ENCODE data around the gene ELMO1. TPM values are rescaled to one million over a fixed set of nuclear protein-coding genes. Genes with fewer than 3 reads are reported as not detected.

The ELMO1 gene
- total RNA-seq, 1 donor from 2014 or later: 62.2 TPM

DNA sequence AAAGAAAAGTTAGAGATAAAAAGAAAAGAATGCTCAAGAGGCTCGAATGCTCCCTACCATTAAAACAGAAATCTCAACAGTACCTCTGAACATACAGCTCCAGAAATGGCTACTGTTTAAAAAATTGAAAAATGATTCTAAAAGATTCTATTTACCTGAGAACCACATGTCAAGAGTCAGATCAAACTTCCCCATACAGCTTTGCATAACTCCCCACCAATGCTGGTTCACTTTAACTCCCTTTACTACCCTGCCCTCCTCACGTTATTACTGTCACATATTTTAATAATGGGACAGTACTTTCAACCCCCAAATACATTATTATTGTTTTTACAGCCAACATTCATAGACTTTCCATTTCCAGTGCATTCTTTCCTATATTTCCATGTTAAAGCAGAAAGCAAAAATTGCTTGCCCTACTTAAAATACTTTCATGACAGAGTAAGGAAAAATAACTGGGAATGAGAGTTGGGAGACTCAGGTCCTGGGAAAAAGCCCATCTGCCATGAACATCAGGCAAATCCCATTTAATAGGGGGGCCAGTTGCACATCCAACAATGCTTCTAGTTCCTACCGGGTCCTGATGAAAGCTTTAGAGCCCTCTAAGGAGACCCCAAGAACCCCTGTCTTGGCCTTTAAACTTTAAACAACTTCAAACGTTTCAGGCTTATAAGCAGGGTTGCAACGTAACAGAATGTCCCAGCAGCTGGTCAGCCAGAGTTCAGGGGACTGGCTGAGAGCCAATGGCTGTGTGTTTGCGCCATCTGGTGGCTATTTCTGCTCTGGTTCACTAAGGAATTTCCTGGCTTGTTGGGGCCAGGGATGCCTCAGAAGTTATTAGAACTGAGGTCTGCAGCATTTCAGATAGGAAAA is 247.4 kb downstream of the ELMO1 start:
- peak; percentile 65 for DNase-seq (ENCODE audit: extremely low read depth, low read depth, low spot score)

DNA sequence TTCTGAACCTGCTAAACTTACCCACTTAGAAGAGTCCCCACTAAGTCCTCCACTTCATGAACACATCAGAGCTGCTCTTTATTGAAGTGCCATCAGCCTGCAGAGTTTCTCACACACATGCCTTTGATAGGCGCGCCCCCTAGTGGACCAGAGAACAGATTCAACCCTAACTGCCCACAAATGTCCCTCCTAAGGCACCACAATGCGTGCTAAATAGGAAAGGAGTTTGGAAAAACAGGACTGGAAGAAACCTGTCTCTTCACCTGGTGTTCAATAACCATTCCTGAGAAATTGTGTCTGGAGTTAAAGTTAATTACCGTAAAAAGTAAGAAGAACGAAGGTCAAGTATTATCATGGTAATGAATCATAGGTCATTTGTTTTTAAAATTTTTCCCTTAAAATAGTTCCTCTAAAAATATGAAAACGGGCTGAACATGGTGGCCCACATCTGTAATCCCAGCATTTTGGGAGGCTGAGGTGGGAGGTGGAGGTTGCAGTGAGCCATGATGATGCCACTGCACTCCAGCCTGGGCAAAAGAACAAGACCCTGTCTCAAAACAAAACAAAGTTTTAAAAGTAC is 249.7 kb downstream of the ELMO1 start:
- DNase-seq (ENCODE audit: extremely low read depth, low read depth, low spot score): no peak

DNA sequence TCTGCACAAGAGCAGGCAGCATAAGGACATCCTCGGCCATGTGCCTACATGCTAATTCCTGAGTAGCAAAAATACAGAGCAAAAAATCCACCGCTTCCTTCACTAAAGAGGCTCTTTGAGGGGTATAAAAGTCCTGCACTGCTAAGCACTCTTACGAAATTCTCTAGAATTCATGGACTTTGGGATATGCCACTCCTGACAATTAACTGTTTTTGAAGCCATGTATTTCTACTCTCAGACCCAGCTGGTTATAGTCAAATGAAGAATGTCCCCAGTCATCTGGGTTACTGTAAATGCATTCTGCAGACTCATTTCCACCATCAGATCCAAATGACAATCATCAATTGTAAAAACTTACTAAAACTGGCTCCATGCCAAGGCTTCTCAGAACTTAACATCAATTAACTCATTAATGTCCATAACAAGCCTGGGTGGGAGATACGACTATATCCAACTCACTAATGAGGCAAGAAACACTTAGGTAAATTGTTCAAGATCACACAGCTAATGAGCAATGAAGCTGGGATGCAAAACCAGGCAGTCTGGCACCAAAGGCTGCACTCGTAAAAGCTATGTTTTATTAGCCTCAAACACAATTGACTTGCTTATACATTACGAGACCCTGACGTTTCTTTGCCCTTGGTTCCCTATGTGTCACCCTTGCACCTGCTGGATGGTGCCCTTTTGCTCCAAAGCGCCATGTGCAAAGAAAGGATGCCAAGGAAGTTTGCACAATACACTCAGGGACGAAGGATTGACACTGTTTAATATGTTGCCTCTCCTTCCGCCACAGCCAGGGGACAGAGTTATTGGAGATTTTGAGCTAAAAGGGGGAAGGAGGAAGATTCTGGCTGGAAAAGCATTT is 250.4 kb downstream of the ELMO1 start:
- DNase-seq (ENCODE audit: extremely low read depth, low read depth, low spot score): no peak

DNA sequence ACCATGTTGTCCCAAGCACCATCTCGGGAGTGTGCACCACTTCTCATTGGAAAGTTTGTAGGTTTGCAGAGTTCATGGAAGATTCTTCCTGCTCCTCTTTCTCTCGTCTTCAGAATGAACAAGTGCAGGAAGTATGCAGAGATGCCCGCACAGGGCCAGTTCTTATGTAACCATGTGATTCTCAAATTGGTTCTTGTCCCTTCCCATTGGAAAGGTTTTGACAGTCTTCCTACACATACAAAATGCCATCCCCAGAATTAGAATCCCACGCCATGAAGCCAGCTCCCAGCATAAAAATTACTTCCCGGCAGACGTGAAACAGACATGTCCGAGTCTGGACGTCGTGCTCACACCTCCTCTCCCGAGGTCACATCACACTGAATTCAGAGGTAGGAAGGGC is 251.6 kb downstream of the ELMO1 start:
- no peak for DNase-seq (ENCODE audit: extremely low read depth, low read depth, low spot score)

DNA sequence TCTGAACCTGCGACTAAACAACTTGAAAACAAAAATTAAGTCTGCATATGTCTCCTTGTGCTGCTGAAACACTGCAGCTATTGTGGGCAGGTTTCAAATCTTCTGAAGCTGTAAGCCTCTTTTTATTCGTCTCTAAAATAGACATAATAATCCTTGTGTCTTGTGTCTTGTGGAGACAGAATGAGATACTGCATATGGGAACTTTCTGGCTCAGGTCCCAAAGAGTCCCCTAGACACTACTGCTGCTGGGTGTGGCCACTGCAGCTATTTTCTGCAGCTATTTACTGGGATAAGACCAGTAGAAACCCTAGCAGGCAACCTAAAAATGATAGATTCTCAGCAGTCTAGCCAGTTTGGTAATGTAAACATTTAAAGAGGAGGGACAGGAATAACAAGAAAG is 252.0 kb downstream of the ELMO1 start:
- DNase-seq (ENCODE audit: extremely low read depth, low read depth, low spot score): no peak

DNA sequence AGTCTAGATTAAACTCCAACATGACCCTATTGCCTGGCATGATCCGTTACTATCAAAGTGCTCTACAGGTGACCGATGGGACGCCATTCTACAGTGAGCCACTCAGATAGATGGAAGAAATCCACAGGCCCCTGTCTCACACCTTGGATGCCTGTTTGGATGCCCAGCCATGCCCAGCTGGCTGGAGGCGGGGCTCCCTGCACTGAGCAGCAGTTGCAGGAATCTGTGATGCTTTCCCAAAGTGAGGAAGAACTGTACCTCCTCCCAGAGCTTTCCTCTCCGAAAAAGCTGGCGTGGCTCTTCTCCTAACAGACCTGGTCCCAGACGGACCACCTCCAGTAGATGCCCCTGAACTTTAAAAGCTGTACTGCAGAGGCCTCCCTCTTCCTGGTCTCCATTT is 253.3 kb downstream of the ELMO1 start:
- DNase-seq (ENCODE audit: extremely low read depth, low read depth, low spot score): no peak

DNA sequence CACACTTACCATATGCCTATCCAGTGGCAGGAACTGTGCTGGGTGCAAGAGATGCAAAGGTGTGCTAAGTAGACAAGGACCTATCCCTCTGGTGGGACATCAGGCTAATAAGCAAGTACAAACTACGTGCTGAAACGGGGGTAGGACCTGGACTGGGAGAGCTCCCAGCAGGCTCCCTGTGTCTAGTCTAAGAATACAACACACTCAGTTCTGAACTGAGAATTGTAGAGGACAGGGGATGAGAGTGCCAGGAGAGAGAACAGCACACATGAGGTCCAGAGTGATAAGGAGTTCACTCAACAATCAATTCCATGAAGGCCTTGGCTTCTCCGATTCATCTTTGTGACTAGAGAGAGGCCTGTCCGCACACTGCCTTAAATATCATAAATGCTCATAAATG is 253.7 kb downstream of the ELMO1 start:
- no peak for DNase-seq (ENCODE audit: extremely low read depth, low read depth, low spot score)

DNA sequence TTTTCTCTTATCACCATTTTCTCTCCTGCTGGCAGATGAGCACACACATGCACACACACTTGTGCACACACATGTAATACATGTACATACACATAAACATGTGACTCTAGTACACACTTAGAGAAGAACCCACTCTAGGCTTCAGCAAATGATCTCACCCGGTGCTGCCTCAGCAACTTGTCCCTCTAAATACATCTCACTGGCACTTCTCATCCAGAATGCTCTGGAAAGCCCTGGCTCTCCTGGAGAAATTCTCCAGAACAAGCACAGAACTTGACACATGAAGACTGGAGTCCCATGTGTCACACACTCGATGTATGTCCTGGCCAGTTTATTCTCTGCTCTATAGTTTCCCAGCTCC is 254.9 kb downstream of the ELMO1 start:
- no peak for DNase-seq (ENCODE audit: extremely low read depth, low read depth, low spot score)

DNA sequence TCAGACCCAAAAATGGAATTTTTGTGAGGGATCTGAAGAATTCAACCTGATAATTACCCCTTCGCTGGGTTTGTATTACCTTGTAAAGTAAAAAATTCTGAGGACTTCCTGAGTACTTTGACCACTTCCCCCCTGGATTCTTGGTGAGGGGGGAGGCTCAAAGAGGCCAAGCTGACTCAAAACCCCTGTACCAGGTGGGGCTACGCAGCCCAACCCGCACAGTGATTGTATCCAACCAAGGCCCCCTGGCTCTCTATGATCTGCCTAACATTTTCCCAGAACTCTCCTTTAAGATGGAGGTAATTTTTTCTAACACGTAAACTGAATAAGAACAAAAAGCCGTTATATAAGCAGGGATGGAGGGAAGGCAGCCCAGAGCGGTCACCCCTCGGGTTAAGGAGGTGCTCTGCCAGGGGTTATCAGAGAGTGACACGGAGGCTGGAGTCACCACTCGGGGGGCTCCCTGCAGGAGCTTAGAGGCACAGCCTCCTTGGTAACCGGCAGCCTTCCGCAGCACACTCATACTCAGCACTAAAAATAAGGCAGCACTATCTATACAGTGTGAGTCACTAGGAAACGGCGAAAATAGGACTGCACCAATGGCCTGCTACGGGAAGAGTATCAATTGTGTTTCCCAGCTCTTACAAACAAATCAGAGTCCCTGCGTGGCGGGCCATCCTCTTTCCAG is 255.4 kb downstream of the ELMO1 start:
- DNase-seq (ENCODE audit: extremely low read depth, low read depth, low spot score): peak; percentile 65

DNA sequence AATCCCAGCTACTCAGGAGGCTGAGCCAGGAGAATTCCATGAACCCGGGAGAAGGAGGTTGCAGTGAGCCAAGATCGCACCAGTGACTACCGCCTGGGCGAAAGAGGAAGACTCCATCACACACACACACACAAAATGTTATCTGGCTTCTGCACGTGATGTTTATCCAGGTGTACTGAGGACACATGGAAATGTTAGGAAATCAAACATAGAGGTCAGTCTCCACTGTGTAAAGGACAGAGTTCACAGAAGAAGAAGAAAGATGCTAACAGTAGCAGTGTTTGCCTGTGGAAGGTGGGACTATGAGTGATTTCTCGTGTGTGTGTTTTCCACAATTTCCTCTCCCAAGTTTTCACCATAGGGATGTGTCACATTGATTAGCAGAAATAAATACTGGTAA is 256.9 kb downstream of the ELMO1 start:
- DNase-seq (ENCODE audit: extremely low read depth, low read depth, low spot score): no peak

DNA sequence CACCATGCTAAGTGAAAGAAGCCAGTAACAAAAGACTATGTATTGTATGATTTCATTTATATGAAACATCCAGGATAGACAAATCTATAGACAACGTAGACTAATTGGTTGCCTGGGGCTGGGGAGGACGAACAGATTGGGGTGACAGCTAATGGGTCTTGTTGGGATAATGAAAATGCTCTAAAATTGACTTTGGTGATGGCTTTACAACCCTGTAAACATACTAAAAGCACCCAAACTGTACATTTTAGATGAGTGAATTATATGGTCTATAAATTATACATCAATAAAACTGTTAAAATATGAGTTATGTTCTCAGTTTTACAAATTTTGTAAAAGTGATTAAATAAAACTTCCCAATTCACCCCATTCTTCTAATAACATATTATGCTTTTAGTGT is 261.5 kb downstream of the ELMO1 start:
- no peak for DNase-seq (ENCODE audit: extremely low read depth, low read depth, low spot score)

DNA sequence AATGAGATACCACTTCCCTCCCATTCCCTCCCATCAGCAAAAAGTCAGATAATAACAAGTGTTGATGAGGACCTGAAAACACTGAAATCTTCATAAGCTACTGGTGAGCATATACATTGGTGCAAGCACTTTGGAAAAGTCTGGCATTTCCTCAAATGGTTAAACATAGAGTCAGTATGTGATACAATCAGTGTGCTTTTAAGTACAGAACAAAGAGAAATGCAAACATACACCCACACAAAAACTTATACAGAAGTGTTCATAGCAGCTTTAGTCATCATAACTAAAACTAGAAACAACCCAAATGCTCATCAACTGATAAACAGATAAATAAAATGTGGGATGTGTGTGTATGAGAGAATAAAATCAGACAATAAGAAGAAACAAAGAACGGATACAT is 261.9 kb downstream of the ELMO1 start:
- DNase-seq (ENCODE audit: extremely low read depth, low read depth, low spot score): no peak

DNA sequence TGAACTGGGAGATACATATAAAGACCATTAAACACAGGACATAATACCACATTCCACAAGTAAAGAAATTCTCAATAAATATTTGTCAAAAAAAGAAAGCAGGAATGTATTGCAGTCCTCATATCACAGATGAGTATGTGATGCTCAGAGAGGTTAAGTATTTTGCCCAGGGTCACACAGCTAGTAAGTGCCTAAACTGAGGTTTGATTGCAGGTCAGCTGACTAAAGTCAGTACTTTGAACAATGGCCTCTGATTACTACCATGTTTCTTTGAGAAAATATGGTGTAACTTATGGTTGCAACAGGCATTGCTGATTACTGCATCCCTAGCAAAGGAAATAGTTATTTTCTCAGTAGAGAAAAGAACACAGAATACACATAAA is 267.1 kb downstream of the ELMO1 start:
- DNase-seq (ENCODE audit: extremely low read depth, low read depth, low spot score): no peak

DNA sequence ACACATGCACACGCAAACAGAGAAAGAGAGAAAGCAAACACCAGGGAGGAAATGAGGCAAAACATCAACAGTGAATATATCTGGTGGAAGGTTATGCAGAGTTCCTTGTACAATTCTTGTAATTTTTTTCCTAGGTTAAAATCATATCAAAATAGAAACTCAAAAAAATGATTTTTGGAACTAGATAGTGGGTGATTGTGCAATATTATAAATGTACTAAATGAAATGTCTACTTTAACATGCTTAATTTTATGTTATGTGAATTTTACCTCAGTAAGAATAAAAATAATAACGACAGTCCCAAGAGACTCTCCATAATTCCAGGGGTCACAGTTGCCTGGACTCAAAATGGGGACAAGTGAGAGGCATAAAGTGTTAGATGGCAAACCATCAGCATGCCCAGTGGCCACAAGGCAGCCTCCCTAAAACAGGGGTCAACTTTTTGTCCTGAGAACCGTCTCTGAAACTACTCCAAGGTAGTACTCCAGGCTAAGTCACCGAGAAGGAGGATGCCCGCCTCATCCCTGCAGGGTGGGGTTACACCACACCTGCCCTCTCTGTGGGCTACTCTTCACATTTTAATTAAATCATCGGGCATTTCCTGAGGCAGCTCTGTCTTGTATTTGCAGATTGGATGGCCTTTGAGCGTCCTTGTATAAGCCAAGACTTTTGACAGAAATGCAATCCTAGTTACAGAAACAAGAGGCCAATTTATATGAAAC is 267.7 kb downstream of the ELMO1 start:
- no peak for DNase-seq (ENCODE audit: extremely low read depth, low read depth, low spot score)

DNA sequence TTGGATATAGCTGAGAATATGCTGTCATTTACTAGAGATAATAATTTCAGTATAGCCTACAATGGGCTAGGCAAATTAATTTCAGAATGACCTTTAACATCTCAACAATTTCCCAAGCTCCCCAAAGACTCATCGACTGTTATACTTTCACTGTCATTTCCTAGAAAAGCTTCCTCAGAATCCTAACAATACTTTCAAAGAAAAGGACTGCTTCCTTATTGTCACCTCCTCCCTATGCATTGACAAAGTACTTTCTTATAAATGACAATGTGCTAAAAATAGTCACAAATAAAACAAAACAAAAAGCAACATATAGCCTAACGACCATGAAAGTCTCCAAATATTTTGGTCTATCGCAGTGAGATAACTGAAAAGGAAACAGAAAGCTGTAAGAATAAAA is 272.6 kb downstream of the ELMO1 start:
- no peak for DNase-seq (ENCODE audit: extremely low read depth, low read depth, low spot score)

DNA sequence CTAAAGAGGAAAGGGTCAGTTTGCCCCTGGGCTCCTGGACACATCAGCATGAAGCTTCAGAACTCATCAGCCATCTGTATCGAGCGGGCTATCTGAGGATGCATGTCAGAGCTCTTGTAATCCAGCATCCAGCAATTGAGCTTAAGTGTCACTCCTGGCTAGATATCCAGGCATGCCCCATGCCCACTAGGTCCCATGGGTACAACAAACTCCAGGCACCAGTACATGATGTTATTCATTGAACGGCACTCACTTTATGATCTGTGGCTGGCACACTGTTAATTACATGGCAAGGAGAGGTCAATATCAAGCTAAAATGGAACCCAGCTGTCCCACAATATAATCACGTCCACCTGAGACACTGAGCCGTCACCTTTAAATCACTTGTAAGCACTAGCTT is 274.2 kb downstream of the ELMO1 start:
- DNase-seq (ENCODE audit: extremely low read depth, low read depth, low spot score): no peak

DNA sequence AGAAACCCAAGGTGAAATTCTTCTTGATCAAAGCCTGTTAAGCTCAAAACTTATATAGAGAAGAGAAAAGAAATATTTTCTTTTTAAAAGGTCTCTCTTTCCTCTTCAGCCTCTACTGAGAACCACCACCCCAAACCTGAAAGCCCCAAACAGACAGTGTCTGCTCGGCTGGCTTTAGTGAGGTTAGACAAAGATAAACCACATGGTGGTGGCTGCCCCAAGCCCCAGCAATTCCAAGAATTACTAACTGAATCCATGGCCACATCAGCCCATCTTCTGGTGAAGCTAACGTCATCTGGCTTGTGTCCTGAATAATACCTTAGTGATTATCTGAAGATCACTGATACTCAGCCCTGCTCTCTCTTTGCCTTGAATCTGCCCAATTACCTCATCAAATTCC is 275.0 kb downstream of the ELMO1 start:
- no peak for DNase-seq (ENCODE audit: extremely low read depth, low read depth, low spot score)

DNA sequence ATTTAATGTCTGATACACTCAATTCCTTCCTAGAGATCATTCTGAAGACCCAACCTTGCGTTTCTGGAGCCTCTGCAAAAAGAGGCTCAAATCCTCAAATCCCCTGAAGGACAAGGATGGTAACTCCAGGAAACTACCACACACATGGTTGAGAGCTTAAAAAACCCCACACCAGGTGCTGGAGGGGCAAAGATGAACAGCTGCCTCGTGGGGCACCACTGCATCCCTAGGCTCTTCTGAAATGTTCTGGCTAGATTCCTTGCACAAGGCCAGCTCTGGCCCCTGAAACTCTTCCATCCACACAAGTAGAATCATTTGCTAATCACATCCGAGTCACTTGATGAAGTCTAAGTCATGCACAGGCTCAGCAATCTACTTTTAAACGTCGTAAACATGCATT is 286.6 kb downstream of the ELMO1 start:
- DNase-seq (ENCODE audit: extremely low read depth, low read depth, low spot score): no peak

DNA sequence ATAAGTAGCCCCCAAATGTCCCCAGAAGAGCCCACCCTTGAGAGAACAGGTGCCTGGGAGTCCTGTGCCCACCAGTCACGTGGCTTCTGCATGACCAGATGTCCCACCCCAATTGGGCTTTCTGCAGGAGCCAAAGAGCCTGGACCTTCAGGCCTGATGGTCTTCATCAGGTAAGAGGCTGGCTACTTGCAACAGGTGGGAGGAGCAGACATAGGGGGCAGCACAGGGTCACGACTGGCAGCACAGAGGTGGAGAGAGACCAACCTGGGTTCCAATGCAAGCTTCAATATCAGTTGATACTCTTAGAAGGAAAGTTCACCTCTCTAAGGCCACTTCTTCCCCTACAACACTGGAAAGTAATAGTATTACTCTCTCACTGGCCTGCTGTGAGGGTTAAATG is 288.0 kb downstream of the ELMO1 start:
- DNase-seq (ENCODE audit: extremely low read depth, low read depth, low spot score): no peak

DNA sequence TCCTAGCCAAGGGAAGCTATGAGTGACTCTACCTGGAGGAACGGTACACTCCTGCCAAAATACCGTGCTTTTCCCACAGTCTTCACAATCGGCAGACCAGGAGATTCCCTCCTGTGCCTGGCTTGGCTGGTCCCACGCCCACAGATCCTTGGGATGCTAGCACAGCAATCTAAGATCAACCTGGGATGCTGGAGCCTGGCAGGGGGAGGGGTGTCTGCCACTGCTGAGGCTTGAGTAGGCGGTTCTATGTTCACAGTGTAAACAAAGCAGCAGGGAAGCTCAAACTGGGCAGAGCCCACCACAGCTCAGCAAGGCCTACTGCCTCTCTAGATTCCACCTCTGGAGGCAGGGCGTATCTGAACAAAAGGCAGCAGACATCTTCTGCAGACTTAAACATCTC is 295.3 kb downstream of the ELMO1 start:
- no peak for DNase-seq (ENCODE audit: extremely low read depth, low read depth, low spot score)

Measured in glomerular endothelial cell (primary cell).